K562 (cell line): ENCODE results near the gene LRP1. TPM values are rescaled to one million over a fixed set of nuclear protein-coding genes. Genes with fewer than 3 reads are reported as not detected.

ENCODE experiments used
- ATAC-seq: fragments of 200-7000 bp; cut with Tn5 transposase; 3 replicates; pipeline ENCODE4 v1.9.1; 2020; ENCODE audit warnings: moderate library complexity
- BruUV-seq: library from RNA; stranded (reverse); fragments of 400-500 nt; replicated peaks from 2 replicates; lab custom pipeline; 2021; lab: Mats Ljungman, UMichigan
- CTCF ChIA-PET: fragments of 300-600 bp; formaldehyde crosslinking; extraction: SDS; loops from one replicate; lab custom pipeline; 2021; ENCODE audit warnings: low intra/inter-chr PET ratio; lab: Yijun Ruan, JAX
- POLR2A ChIA-PET: fragments of 300-600, 350-650 bp; sonication (Branson Sonifier 250); formaldehyde crosslinking; extraction: SDS; loops from one replicate; lab custom pipeline; 2021; ENCODE audit warnings: antibody characterized with exemption, inconsistent platforms; lab: Yijun Ruan, JAX
- DNase-seq, 4 experiments: peaks; one replicate each; pipeline versions ENCODE4 v3.0.0 to v3.0.0-alpha.2; 2011 to 2018; ENCODE audit warnings: low spot score in 3 of 4, mixed read lengths in 3 of 4; ENCODE audit errors: extremely low read depth in 1 of 4
- FAIRE-seq: peaks from 2 replicates; lab custom pipeline; 2011; peaks lifted over from hg19 to GRCh38; lab: Jason Lieb, UNC
- H2AFZ ChIP-seq: 2 replicates; pipeline ENCODE4 v1.6.0; 2011; ENCODE audit warnings: low read depth, low read length, control low read depth, inconsistent platforms
- H3K27ac ChIP-seq: fragments of 200-600 bp; 3 replicates; pipeline ENCODE4 v1.8.0; 2011; ENCODE audit warnings: low read depth, mild to moderate bottlenecking, control low read depth, inconsistent platforms, low read length, moderate library complexity, mixed read lengths; ENCODE audit errors: extremely low read depth
- H3K27me3 ChIP-seq, 2 experiments: fragments of 300-600 bp in 1 of 2; 2 replicates in 1 of 2; 3 replicates in 1 of 2; pipeline versions ENCODE4 v1.6.0 to v1.8.0; 2011; ENCODE audit warnings: inconsistent platforms in 2 of 2, low read length in 2 of 2, mild to moderate bottlenecking in 1 of 2, mixed read lengths in 1 of 2, moderate library complexity in 1 of 2; ENCODE audit not compliant: control insufficient read depth in 2 of 2, insufficient read depth in 2 of 2
- H3K36me3 ChIP-seq: fragments of 300-600 bp; 3 replicates; pipeline ENCODE4 v1.8.0; 2011; ENCODE audit warnings: mild to moderate bottlenecking, low read length, inconsistent platforms; ENCODE audit not compliant: control insufficient read depth, insufficient read depth
- H3K4me1 ChIP-seq, 2 experiments: fragments of 200-600 bp in 1 of 2; replicated peaks in 1 of 2; 2 replicates in 1 of 2; 3 replicates in 1 of 2; pipeline versions ENCODE4 v1.5.1 to v1.8.0; 2011; ENCODE audit warnings: inconsistent platforms in 2 of 2, low read length in 2 of 2, mild to moderate bottlenecking in 1 of 2, mixed read lengths in 1 of 2, moderate library complexity in 1 of 2; ENCODE audit not compliant: control insufficient read depth in 2 of 2, insufficient read depth in 2 of 2
- H3K4me2 ChIP-seq: 2 replicates; pipeline ENCODE4 v1.6.1; 2011; ENCODE audit warnings: low read length, control low read depth, inconsistent platforms, mixed read lengths; ENCODE audit not compliant: insufficient read depth
- H3K4me3 ChIP-seq: fragments of 200-600 bp; sonication (generic), shearing (Covaris generic); 2 replicates; pipeline ENCODE4 v1.5.1; 2016; ENCODE audit warnings: control low read depth, inconsistent platforms
- H3K79me2 ChIP-seq: fragments of 200-600 bp; 3 replicates; pipeline ENCODE4 v1.8.0; 2011; ENCODE audit warnings: low read length, inconsistent platforms; ENCODE audit not compliant: control insufficient read depth, insufficient read depth
- H3K9ac ChIP-seq, 2 experiments: 2 replicates each; pipeline versions ENCODE4 v1.6.0 to v1.6.1; 2011; ENCODE audit warnings: low read depth in 2 of 2, low read length in 2 of 2, control low read depth in 1 of 2, inconsistent platforms in 1 of 2, mild to moderate bottlenecking in 1 of 2, mixed read lengths in 1 of 2; ENCODE audit not compliant: insufficient read depth in 1 of 2
- H3K9me1 ChIP-seq: one replicate; pipeline ENCODE4 v1.6.0; 2011; ENCODE audit warnings: inconsistent platforms, mild to moderate bottlenecking, low read length, moderate library complexity; ENCODE audit not compliant: control insufficient read depth, insufficient read depth
- H3K9me3 ChIP-seq: replicated peaks from 2 replicates; pipeline ENCODE4 v1.5.1; 2011; ENCODE audit warnings: low read depth, low read length, inconsistent platforms; ENCODE audit not compliant: control insufficient read depth, insufficient read depth
- H4K20me1 ChIP-seq: replicated peaks from 2 replicates; pipeline ENCODE4 v1.6.1; 2011; ENCODE audit warnings: low read length, inconsistent platforms, mixed read lengths; ENCODE audit not compliant: control insufficient read depth, insufficient read depth
- CEBPZ ChIP-seq: fragments of 150-350 bp; IDR thresholded peaks from 2 replicates; pipeline ENCODE4 v1.6.1; 2014; ENCODE audit warnings: low read depth, mild to moderate bottlenecking, low read length, borderline replicate concordance
- GATAD2B ChIP-seq: fragments of 450-650 bp; IDR thresholded peaks from 2 replicates; pipeline ENCODE4 v1.6.1; 2017; ENCODE audit warnings: mild to moderate bottlenecking, borderline replicate concordance
- HMGXB4 ChIP-seq: sonication (generic); formaldehyde crosslinking; IDR thresholded peaks from 2 replicates; pipeline ENCODE4 v1.8.1; 2023; ENCODE audit warnings: mild to moderate bottlenecking, missing genetic modification reagents
- SMC3 ChIP-seq: conservative IDR thresholded peaks from 2 replicates; pipeline ENCODE4 v1.6.1; 2011; ENCODE audit warnings: low read depth, low read length, improper control_type of control experiment; ENCODE audit not compliant: insufficient read depth
- XRCC5 ChIP-seq: fragments of 200-400 bp; formaldehyde crosslinking; IDR thresholded peaks from 2 replicates; pipeline ENCODE4 v1.6.1; 2017; ENCODE audit warnings: low read depth, mild to moderate bottlenecking, low read length
- ZBTB26 ChIP-seq: fragments of 450-650 bp; formaldehyde crosslinking; IDR thresholded peaks from 2 replicates; pipeline ENCODE4 v1.4.0; 2022; ENCODE audit warnings: missing genetic modification characterization
- ZNF431 ChIP-seq: sonication (generic); formaldehyde crosslinking; IDR thresholded peaks from 2 replicates; pipeline ENCODE4 v1.8.0; 2022; ENCODE audit warnings: mild to moderate bottlenecking, missing genetic modification reagents
- WGBS: fragments of 100-300 bp; shearing (Covaris generic); methylation state at CpG from one replicate; pipeline ENCODE4 v1.1.6; 2016; ENCODE audit warnings: low coverage, mixed read lengths; ENCODE audit not compliant: insufficient coverage; ENCODE audit errors: missing lambda C conversion rate; 5-methylcytosine and 5-hydroxymethylcytosine counted together
- in situ Hi-C: fragments of 300-500 bp; cut with MboI; formaldehyde crosslinking; loops from 4 replicates; pipeline ENCODE4 v1.15.0; 2018; ENCODE audit warnings: inconsistent platforms, mixed read lengths
- intact Hi-C: fragments of 100-400 bp; cut with micrococcal nuclease; formaldehyde crosslinking; loops from 2 replicates; pipeline ENCODE4 v1.14.2; 2022
- polyA plus RNA-seq, 8 experiments: library from polyadenylated mRNA; depleted of rRNA in 4 of 8; stranded (reverse) in 5 of 8; unstranded in 3 of 8; fragments of >200 nt; fragmentation: Nextera tagmentation in 2 of 8; fragmentation: Illumina TruSeq in 1 of 8; extraction: Ambion mirVana in 2 of 8; extraction: Trizol in 1 of 8; gene quantifications; 2 replicates each; pipeline versions ENCODE4 v1.2.1 to v1.2.3, GENCODE V29; 2011 to 2014; ENCODE audit warnings: inconsistent platforms in 1 of 8, missing spikeins in 1 of 8
- total RNA-seq, 7 experiments: library from RNA; depleted of rRNA in 6 of 7; stranded (reverse); fragments of >200 nt in 6 of 7; fragmentation: Illumina TruSeq in 2 of 7; extraction: Trizol in 2 of 7; gene quantifications; 2 replicates each; pipeline versions ENCODE4 v1.2.1 to v1.2.3, GENCODE V29; 2011 to 2021; ENCODE audit warnings: low replicate concordance in 1 of 7
- TF ChIP-seq, protein P1 (sequence below), 2 experiments: IDR thresholded peaks; 2 replicates each; pipeline ENCODE4 v1.6.1; 2011; ENCODE audit warnings: borderline replicate concordance in 1 of 2, control low read depth in 1 of 2, low read depth in 1 of 2, low read length in 1 of 2, mild to moderate bottlenecking in 1 of 2, mixed read lengths in 1 of 2, moderate library complexity in 1 of 2; ENCODE audit not compliant: insufficient read depth in 1 of 2, insufficient read length in 1 of 2, poor library complexity in 1 of 2, severe bottlenecking in 1 of 2; ENCODE audit errors: extremely low read depth in 1 of 2
- TF ChIP-seq, protein P2 (sequence below): sonication (generic); formaldehyde crosslinking; IDR thresholded peaks from 2 replicates; pipeline ENCODE4 v1.8.1; 2022; ENCODE audit warnings: missing genetic modification reagents

LRP1 gene
- total and polyA plus RNA-seq, 9 of the 15 experiments (the other 6 are each of a cell fraction or from before 2014, with no cell fraction given) = 0.04 to 0.64 (median 0.19) TPM; not detected in 2

- POLR2A ChIA-PET = interaction anchor here (0.5 to 1.4 kb wide), 8 partner anchors 9 to 167 kb away, joined by 3 to 5 read pairs (median 3); partner anchors contain the start of gene LRP1
- Histone ChIP-seq H3K9ac (peak overlapping the region in 1 of 2 experiments; percentile 23; a peak in 1 of 4 replicates), H3K4me2 (peak overlapping the region; percentile 23; the same call in 1 of the 2 replicates)
- TF ChIP-seq SMC3 = peak; percentile 69
- TF ChIP-seq XRCC5 = 0 out of 2 replicates have a peak, but pooled peaks have one; percentile 41
- TF ChIP-seq ZNF431 = no peak
- no peak for TF ChIP-seq GATAD2B
- TF ChIP-seq, protein P1, sequence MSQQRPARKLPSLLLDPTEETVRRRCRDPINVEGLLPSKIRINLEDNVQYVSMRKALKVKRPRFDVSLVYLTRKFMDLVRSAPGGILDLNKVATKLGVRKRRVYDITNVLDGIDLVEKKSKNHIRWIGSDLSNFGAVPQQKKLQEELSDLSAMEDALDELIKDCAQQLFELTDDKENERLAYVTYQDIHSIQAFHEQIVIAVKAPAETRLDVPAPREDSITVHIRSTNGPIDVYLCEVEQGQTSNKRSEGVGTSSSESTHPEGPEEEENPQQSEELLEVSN (IDR thresholded peaks at IDR 0.05; ENCODE audit: borderline replicate concordance in 1 of 2, extremely low read depth in 1 of 2, insufficient read depth in 1 of 2, insufficient read length in 1 of 2, low read depth in 1 of 2, low read length in 1 of 2, poor library complexity in 1 of 2, severe bottlenecking in 1 of 2) = peak in 1 of 2 experiments; percentile 44
- no peak for TF ChIP-seq CEBPZ
- 0 out of 2 replicates have a peak, but pooled peaks have one; percentile 45 for TF ChIP-seq ZBTB26
- TF ChIP-seq HMGXB4 (CRISPR knock-in tag) = 0 out of 2 replicates have a peak, but pooled peaks have one; percentile 64
- TF ChIP-seq, protein P2, sequence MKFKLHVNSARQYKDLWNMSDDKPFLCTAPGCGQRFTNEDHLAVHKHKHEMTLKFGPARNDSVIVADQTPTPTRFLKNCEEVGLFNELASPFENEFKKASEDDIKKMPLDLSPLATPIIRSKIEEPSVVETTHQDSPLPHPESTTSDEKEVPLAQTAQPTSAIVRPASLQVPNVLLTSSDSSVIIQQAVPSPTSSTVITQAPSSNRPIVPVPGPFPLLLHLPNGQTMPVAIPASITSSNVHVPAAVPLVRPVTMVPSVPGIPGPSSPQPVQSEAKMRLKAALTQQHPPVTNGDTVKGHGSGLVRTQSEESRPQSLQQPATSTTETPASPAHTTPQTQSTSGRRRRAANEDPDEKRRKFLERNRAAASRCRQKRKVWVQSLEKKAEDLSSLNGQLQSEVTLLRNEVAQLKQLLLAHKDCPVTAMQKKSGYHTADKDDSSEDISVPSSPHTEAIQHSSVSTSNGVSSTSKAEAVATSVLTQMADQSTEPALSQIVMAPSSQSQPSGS (CRISPR knock-in tag) = no peak
These were observed 47.3 kb downstream of the LRP1 start for GRCh38 chr12:57175428-57176138.

More at GRCh38 chr12:57175428-57176138, 47.3 kb downstream of the LRP1 start:
- WGBS = 26% methylated on average over 29 of the region's 29 CpGs
- peaks cover 12 to 57% of the 10 kb centered on the region in 2 experiments; a peak in 4 of 5 replicates for H3K4me1 ChIP-seq
- no peaks in the 10 kb centered on the region for H3K9me3 ChIP-seq
- CTCF ChIA-PET = interaction anchor here (0.6 to 3.6 kb wide), 5 partner anchors 48 to 168 kb away, joined by 3 to 18 read pairs (median 4); no protein-coding TSS in a partner anchor
- BruUV-seq = no TSS peak
- DNase-seq (peak; percentile 82 to 88 (median 86)), FAIRE-seq (peak; percentile 92), ATAC-seq (peak; percentile 88)
- peak overlapping the region; percentile 13; the same call in 1 of the 2 replicates for H2AFZ ChIP-seq
- H3K79me2 ChIP-seq = no peaks in the 10 kb centered on the region
- no peaks in the 10 kb centered on the region for H3K36me3 ChIP-seq
- intact Hi-C loops (loop anchor here (1.0 kb wide), 1 partner anchor 51 kb away; no protein-coding TSS in a partner anchor), in situ Hi-C loops (loop anchor here (5.0 kb wide), 3 partner anchors 53 to 158 kb away; partner anchors contain the start of gene TAC3)
- no peak overlapping the region for H3K27ac ChIP-seq
- H3K27me3 ChIP-seq = peaks cover 11 to 55% of the 10 kb centered on the region in 2 experiments; a peak in 4 of 5 replicates
- no peaks in the 10 kb centered on the region for H3K9me1 ChIP-seq
- H4K20me1 ChIP-seq = peaks cover 11% of the 10 kb centered on the region
- H3K4me3 ChIP-seq = no peak overlapping the region
